CD14-positive monocyte (primary cell): ENCODE results near the gene DNAH2. TPM values are rescaled to one million over a fixed set of nuclear protein-coding genes. Genes with fewer than 3 reads are reported as not detected.

Experiments
- DNase-seq, 3 donors: peaks; one replicate each; pipeline ENCODE4 v3.0.0-alpha.2; 2011 to 2022
- H2AFZ ChIP-seq: 2 replicates; pipeline ENCODE4 v1.6.0; 2012; ENCODE audit warnings: mild to moderate bottlenecking, low read depth, low read length, inconsistent platforms; ENCODE audit not compliant: insufficient read depth, poor library complexity, severe bottlenecking
- H3K27ac ChIP-seq, 2 donors: 1 replicate in 1 of 2; 2 replicates in 1 of 2; pipeline ENCODE4 v1.5.1; 2012 to 2013; ENCODE audit warnings: low read length in 2 of 2, control low read depth in 1 of 2, inconsistent platforms in 1 of 2, low read depth in 1 of 2, mild to moderate bottlenecking in 1 of 2
- H3K27me3 ChIP-seq, 2 donors: one replicate each; pipeline versions ENCODE4 v1.6.0 to v1.6.1; 2011 to 2013; ENCODE audit warnings: low read length in 2 of 2; ENCODE audit not compliant: control insufficient read depth in 2 of 2, insufficient read depth in 2 of 2
- H3K36me3 ChIP-seq, 2 donors: replicated peaks in 1 of 2; 1 replicate in 1 of 2; 2 replicates in 1 of 2; pipeline versions ENCODE4 v1.5.1 to v1.6.1; 2012 to 2013; ENCODE audit warnings: low read length in 2 of 2, control low read depth in 1 of 2, inconsistent platforms in 1 of 2, mild to moderate bottlenecking in 1 of 2; ENCODE audit not compliant: insufficient read depth in 2 of 2, control insufficient read depth in 1 of 2
- H3K4me1 ChIP-seq, 2 donors: 1 replicate in 1 of 2; 2 replicates in 1 of 2; pipeline versions ENCODE4 v1.5.1 to v1.6.1; 2012 to 2013; ENCODE audit warnings: low read length in 2 of 2, control low read depth in 1 of 2, inconsistent platforms in 1 of 2, mild to moderate bottlenecking in 1 of 2, moderate library complexity in 1 of 2; ENCODE audit not compliant: insufficient read depth in 2 of 2, control insufficient read depth in 1 of 2
- H3K4me2 ChIP-seq: replicated peaks from 2 replicates; pipeline ENCODE3; 2012; ENCODE audit warnings: low read length, moderate library complexity, mild to moderate bottlenecking; ENCODE audit not compliant: poor library complexity, severe bottlenecking; ENCODE audit errors: extremely low read depth
- H3K4me3 ChIP-seq, 3 experiments: fragments of 200-600 bp in 1 of 3; sonication (generic) in 1 of 3; replicated peaks in 1 of 3; 1 replicate in 2 of 3; 2 replicates in 1 of 3; pipeline ENCODE4 v1.5.1; 2011 to 2013; ENCODE audit warnings: low read length in 3 of 3, mild to moderate bottlenecking in 3 of 3, control low read depth in 2 of 3, low read depth in 2 of 3, inconsistent platforms in 1 of 3, moderate library complexity in 1 of 3
- H3K79me2 ChIP-seq: 2 replicates; pipeline ENCODE4 v1.6.0; 2012; ENCODE audit warnings: mild to moderate bottlenecking, control low read depth, inconsistent platforms, low read length, moderate library complexity; ENCODE audit not compliant: insufficient read depth
- H3K9ac ChIP-seq: 2 replicates; pipeline ENCODE4 v1.6.0; 2017; ENCODE audit warnings: low read length, mild to moderate bottlenecking; ENCODE audit not compliant: insufficient read depth, poor library complexity, severe bottlenecking
- H3K9me3 ChIP-seq, 2 donors: replicated peaks in 1 of 2; 1 replicate in 1 of 2; 2 replicates in 1 of 2; pipeline versions ENCODE4 v1.5.1 to v1.6.1; 2012 to 2013; ENCODE audit warnings: low read length in 2 of 2, control low read depth in 1 of 2; ENCODE audit not compliant: control insufficient read depth in 1 of 2, insufficient read depth in 1 of 2
- H4K20me1 ChIP-seq: 2 replicates; pipeline ENCODE4 v1.6.0; 2012; ENCODE audit warnings: mild to moderate bottlenecking, low read length, control low read depth, moderate library complexity; ENCODE audit not compliant: insufficient read depth
- H3K27ac Mint-ChIP-seq, 7 donors: one replicate each; pipeline ENCODE4 v1.8.0; 2020; ENCODE audit warnings: mild to moderate bottlenecking in 7 of 7, mixed read lengths in 7 of 7, moderate library complexity in 6 of 7, inconsistent platforms in 2 of 7
- H3K27me3 Mint-ChIP-seq, 3 donors: one replicate each; pipeline ENCODE4 v1.8.0; 2021 to 2022; ENCODE audit warnings: low read depth in 3 of 3, mild to moderate bottlenecking in 3 of 3, mixed read lengths in 3 of 3, moderate library complexity in 3 of 3, inconsistent platforms in 1 of 3
- H3K36me3 Mint-ChIP-seq, 2 donors: one replicate each; pipeline ENCODE4 v1.8.0; 2020; ENCODE audit warnings: mixed read lengths in 2 of 2, inconsistent platforms in 1 of 2, mild to moderate bottlenecking in 1 of 2
- H3K4me1 Mint-ChIP-seq: one replicate; pipeline ENCODE4 v1.8.0; 2020; ENCODE audit warnings: mild to moderate bottlenecking, mixed read lengths
- H3K4me3 Mint-ChIP-seq, 2 donors: one replicate each; pipeline ENCODE4 v1.8.0; 2020; ENCODE audit warnings: mild to moderate bottlenecking in 2 of 2, mixed read lengths in 2 of 2, moderate library complexity in 1 of 2
- H3K9me3 Mint-ChIP-seq, 7 donors: one replicate each; pipeline ENCODE4 v1.8.0; 2020 to 2022; ENCODE audit warnings: mixed read lengths in 7 of 7, mild to moderate bottlenecking in 6 of 7, moderate library complexity in 6 of 7, inconsistent platforms in 2 of 7
- WGBS: methylation state at CpG from one replicate; pipeline ENCODE4 v1.1.5; 2013; ENCODE audit warnings: missing lambda C conversion rate; ENCODE audit not compliant: insufficient coverage; 5-methylcytosine and 5-hydroxymethylcytosine counted together
- intact Hi-C, 2 donors: fragments of 100-400 bp; cut with micrococcal nuclease; formaldehyde crosslinking; loops; one replicate each; pipeline versions ENCODE4 v1.15.0 to v1.15.1; 2023
- polyA plus RNA-seq, 3 donors: library from polyadenylated mRNA; depleted of rRNA in 1 of 3; unstranded in 2 of 3; stranded (reverse) in 1 of 3; fragments of 300-500 nt in 2 of 3; fragments of >200 nt in 1 of 3; fragmentation: Illumina TruSeq in 2 of 3; gene quantifications; 1 replicate in 2 of 3; 2 replicates in 1 of 3; pipeline ENCODE4 v1.2.3, GENCODE V29; 2012 to 2021
- TF ChIP-seq, protein P1 (sequence below): fragments of 200-600 bp; IDR thresholded peaks from one replicate; pipeline ENCODE4 v1.8.0; 2022; ENCODE audit warnings: antibody characterized with exemption, mild to moderate bottlenecking

The DNAH2 gene
- polyA plus RNA-seq, 3 donors: 0.03 to 0.15 TPM; not detected in 1

DNA sequence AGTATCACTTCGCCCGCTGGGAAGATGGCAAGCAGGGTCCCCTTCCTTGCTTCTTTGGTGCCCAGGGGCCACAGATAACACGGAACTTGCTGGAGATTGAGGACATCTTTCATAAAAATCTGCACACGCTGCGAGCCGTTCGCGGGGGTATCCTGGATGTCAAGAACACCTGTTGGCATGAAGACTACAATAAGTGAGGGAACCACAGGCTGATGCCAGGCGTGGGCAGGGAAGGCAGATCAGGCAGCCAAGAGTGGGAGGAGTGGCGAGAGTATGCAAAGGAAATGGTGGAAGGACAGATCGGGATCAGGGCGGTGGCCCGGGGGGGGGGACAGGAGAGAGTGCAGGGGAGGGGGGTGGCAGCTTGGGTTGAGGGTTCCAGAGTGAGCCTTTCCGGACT, 22.2 kb downstream of the DNAH2 start:
- Histone ChIP-seq H3K4me2 (no peak overlapping the region), H4K20me1 (no peaks in the 10 kb centered on the region), H2AFZ (no peak overlapping the region), H3K27ac (no peak overlapping the region), H3K4me1 (no peaks in the 10 kb centered on the region), H3K9me3 (no peaks in the 10 kb centered on the region), H3K36me3 (no peaks in the 10 kb centered on the region), H3K4me3 (no peak overlapping the region), H3K9ac (no peak overlapping the region), H3K79me2 (no peaks in the 10 kb centered on the region), H3K27me3 (no peaks in the 10 kb centered on the region)
- no peak overlapping the region for H3K4me3 Mint-ChIP-seq
- TF ChIP-seq, protein P1, sequence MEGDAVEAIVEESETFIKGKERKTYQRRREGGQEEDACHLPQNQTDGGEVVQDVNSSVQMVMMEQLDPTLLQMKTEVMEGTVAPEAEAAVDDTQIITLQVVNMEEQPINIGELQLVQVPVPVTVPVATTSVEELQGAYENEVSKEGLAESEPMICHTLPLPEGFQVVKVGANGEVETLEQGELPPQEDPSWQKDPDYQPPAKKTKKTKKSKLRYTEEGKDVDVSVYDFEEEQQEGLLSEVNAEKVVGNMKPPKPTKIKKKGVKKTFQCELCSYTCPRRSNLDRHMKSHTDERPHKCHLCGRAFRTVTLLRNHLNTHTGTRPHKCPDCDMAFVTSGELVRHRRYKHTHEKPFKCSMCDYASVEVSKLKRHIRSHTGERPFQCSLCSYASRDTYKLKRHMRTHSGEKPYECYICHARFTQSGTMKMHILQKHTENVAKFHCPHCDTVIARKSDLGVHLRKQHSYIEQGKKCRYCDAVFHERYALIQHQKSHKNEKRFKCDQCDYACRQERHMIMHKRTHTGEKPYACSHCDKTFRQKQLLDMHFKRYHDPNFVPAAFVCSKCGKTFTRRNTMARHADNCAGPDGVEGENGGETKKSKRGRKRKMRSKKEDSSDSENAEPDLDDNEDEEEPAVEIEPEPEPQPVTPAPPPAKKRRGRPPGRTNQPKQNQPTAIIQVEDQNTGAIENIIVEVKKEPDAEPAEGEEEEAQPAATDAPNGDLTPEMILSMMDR: no peak
- H3K27me3 Mint-ChIP-seq: peaks cover 8 to 10% (median 9%) of the 10 kb centered on the region in 3 donors
- intact Hi-C loops: loop anchor here (5.0 to 10.0 kb wide), 4 partner anchors 83 to 315 kb away; no protein-coding TSS in a partner anchor
- no peak for DNase-seq
- peaks cover 0 to 3% (median 0%) of the 10 kb centered on the region in 7 donors for H3K9me3 Mint-ChIP-seq
- H3K4me1 Mint-ChIP-seq: peaks cover 5% of the 10 kb centered on the region
- no peak overlapping the region for H3K27ac Mint-ChIP-seq
- 60% methylated on average over 11 of the region's 14 CpGs for WGBS
- H3K36me3 Mint-ChIP-seq: no peaks in the 10 kb centered on the region

DNA sequence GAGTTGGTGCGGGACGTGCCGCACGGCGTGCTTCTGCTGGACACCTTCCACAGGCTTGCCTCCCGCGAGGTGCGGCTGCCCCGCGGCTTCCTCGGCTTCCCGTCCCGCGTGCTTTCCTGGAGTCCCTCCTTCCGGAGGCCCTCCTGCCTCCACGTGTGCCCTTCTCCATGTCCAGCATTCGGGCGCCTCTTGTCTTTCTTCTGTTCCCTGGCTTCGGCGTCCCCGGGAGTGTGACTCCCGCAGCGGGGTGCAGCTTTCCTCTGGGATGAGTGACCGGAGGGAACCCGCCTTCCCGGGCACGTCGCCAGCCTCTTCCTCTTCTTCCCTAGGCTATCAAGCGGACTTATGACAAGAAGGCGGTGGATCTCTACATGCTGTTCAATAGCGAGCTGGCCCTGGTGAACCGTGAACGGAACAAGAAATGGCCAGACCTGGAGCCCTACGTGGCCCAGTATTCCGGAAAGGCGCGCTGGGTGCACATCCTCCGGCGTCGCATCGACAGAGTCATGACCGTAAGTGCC, 23.0 kb downstream of the DNAH2 start:
- no peaks in the 10 kb centered on the region for H3K36me3 Mint-ChIP-seq
- H3K4me3 Mint-ChIP-seq: peak overlapping the region; percentile 37 to 80
- TF ChIP-seq, protein P1: no peak
- Histone ChIP-seq H3K36me3 (no peaks in the 10 kb centered on the region), H3K4me1 (peaks cover 0 to 2% of the 10 kb centered on the region in 2 donors), H3K9ac (no peak overlapping the region), H3K27ac (no peak overlapping the region), H3K9me3 (no peaks in the 10 kb centered on the region), H2AFZ (no peak overlapping the region), H3K27me3 (no peaks in the 10 kb centered on the region), H3K79me2 (no peaks in the 10 kb centered on the region), H4K20me1 (no peaks in the 10 kb centered on the region), H3K4me3 (no peak overlapping the region), H3K4me2 (no peak overlapping the region)
- H3K4me1 Mint-ChIP-seq: peaks cover 6% of the 10 kb centered on the region
- H3K27ac Mint-ChIP-seq: no peak overlapping the region
- H3K9me3 Mint-ChIP-seq: peaks cover 0 to 3% (median 0%) of the 10 kb centered on the region in 7 donors
- 89% methylated on average over 42 of the region's 42 CpGs for WGBS
- DNase-seq: no peak
- peaks cover 8 to 10% (median 9%) of the 10 kb centered on the region in 3 donors for H3K27me3 Mint-ChIP-seq
- intact Hi-C loops: loop anchor here (5.0 to 10.0 kb wide), 4 partner anchors 82 to 314 kb away; no protein-coding TSS in a partner anchor
